Measurements from ENCODE around the gene MRPL48. TPM values are rescaled to one million over a fixed set of nuclear protein-coding genes. Genes with fewer than 3 reads are reported as not detected.

Gene MRPL48
- total RNA-seq, 1 experiment from 2014 or later: 66.8 TPM

DNA sequence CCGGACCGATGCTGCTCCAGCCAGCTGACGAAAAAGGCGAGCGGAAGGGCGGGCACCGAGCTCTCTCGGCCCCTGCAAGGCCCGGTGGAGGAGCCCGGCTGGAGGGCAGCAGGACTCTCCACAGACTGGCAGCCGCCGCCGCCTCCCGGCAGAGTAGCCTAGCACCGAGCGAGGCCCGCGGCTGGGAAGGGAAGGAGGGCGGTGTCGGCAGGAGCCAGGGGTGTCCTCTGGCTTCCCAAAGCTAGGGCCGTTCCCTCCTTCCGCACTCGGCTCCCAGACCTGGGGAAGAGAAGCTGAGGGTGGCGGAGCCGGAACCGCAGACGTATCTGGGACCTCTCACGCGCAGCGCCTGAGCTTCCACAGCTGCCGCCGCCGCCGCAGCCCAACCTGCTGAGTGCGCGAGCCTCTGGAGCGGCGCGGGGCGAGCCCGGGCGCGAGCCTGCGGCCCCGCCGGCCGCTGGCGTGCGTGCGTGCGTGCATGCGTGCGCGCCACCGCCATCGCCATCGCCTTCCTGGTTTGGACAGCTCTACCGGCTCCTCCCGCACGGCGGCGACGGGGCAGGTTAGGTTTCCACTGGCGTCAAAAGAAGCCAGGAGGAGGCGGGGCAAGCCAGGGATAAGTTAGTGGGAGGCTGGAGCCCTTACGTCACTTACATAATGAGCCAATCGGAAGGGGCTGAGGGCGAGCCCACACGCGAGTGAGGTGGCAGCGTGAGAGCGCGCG lies 26.8 kb upstream of the MRPL48 start, which contains the start of gene RAB6A:
Gene RAB6A (minus strand): TSS at position 396 of the 724 bp plus-strand sequence. CDS start 439 bp downstream, outside the sequence.
- no TSS peak for BruUV-seq (replicated peaks)
- Histone ChIP-seq H2AFZ (ENCODE audit: low read depth, low read length, poor library complexity, severe bottlenecking) (no peak within 1 kb of the TSS), H3K9me3 (ENCODE audit: control insufficient read depth in 1 of 2, insufficient read depth in 1 of 2, low read depth in 1 of 2, low read length in 2 of 2) (no peaks in the 10 kb centered on the region), H3K79me2 (ENCODE audit: insufficient read depth, low read length) (peaks cover 44% of the 10 kb centered on the region), H3K4me1 (ENCODE audit: control insufficient read depth in 1 of 2, insufficient read depth in 2 of 2, low read length in 2 of 2) (peaks cover 10 to 21% of the 10 kb centered on the region in 2 experiments; a peak in 3 of 4 replicates), H4K20me1 (ENCODE audit: insufficient read depth) (peaks cover 16% of the 10 kb centered on the region; the same call in 1 of the 2 replicates), H3K9ac (ENCODE audit: low read length) (peak within 1 kb of the TSS; percentile 85), H3K4me2 (ENCODE audit: low read length) (peak within 1 kb of the TSS; percentile 96), H3K36me3 (ENCODE audit: control insufficient read depth in 1 of 2, insufficient read depth in 2 of 2, low read length in 2 of 2) (no peaks in the 10 kb centered on the region), H3K9me2 (ENCODE audit: insufficient read depth) (no peaks in the 10 kb centered on the region), H3K4me3 (replicated peaks in 1 of 2; ENCODE audit: low read depth in 1 of 2, low read length in 2 of 2) (peak within 1 kb of the TSS; percentile 86 to 94), H3K27me3 (ENCODE audit: insufficient read depth, low read length) (no peaks in the 10 kb centered on the region), H3K27ac (ENCODE audit: low read depth, low read length) (peak within 1 kb of the TSS; percentile 92)
- DNase-seq (ENCODE audit: low read depth, low spot score) (peak; percentile 99), ATAC-seq (peak; percentile 90)
- intact Hi-C loops (cut with micrococcal nuclease): loop anchor here (1.0 kb wide), 2 partner anchors 18 to 170 kb away; no protein-coding TSS in a partner anchor
- RAD21 ChIA-PET (ENCODE audit: low non-redundant PET in 1 of 2, low total read pairs in 2 of 2, uncharacterized antibody in 2 of 2, unreplicated experiment in 2 of 2): interaction anchor here (0.6 to 1.2 kb wide), 3 partner anchors 18 to 172 kb away, joined by 3 to 6 read pairs (median 4); no protein-coding TSS in a partner anchor
- POLR2A ChIA-PET: interaction anchor here (0.6 to 2.2 kb wide), 8 partner anchors 9 to 387 kb away, joined by 3 to 57 read pairs (median 8); partner anchors contain the start of gene MRPL48
- CTCF ChIA-PET: interaction anchor here (0.9 to 2.0 kb wide), 2 partner anchors 18 to 170 kb away, joined by 7 to 10 read pairs; no protein-coding TSS in a partner anchor
- no peak for TF ChIP-seq FOSL1 (IDR thresholded peaks at IDR 0.05; ENCODE audit: low read depth)
- no peak for TF ChIP-seq EGR1 (IDR thresholded peaks at IDR 0.05; ENCODE audit: low read depth)
- TF ChIP-seq TCF7L2 (IDR thresholded peaks at IDR 0.05; ENCODE audit: borderline replicate concordance, extremely low read depth, insufficient read depth, insufficient read length): peak; percentile 27
- peak; percentile 65; the same call in 1 of the 2 replicates for TF ChIP-seq SRF (IDR thresholded peaks at IDR 0.05; ENCODE audit: low read depth)
- peak; percentile 72 for TF ChIP-seq ELF1 (IDR thresholded peaks at IDR 0.05; ENCODE audit: borderline replicate concordance, low read depth)
- peak in 1 of 3 experiments; percentile 34; a peak in 2 of 6 replicates for TF ChIP-seq CTCF (IDR thresholded peaks at IDR 0.05 in 2 of 3, conservative IDR thresholded peaks at IDR 0.05 in 1 of 3; ENCODE audit: borderline replicate concordance in 1 of 3, insufficient read depth in 1 of 3, low read depth in 2 of 3, low read length in 2 of 3)
- TF ChIP-seq, protein P1, sequence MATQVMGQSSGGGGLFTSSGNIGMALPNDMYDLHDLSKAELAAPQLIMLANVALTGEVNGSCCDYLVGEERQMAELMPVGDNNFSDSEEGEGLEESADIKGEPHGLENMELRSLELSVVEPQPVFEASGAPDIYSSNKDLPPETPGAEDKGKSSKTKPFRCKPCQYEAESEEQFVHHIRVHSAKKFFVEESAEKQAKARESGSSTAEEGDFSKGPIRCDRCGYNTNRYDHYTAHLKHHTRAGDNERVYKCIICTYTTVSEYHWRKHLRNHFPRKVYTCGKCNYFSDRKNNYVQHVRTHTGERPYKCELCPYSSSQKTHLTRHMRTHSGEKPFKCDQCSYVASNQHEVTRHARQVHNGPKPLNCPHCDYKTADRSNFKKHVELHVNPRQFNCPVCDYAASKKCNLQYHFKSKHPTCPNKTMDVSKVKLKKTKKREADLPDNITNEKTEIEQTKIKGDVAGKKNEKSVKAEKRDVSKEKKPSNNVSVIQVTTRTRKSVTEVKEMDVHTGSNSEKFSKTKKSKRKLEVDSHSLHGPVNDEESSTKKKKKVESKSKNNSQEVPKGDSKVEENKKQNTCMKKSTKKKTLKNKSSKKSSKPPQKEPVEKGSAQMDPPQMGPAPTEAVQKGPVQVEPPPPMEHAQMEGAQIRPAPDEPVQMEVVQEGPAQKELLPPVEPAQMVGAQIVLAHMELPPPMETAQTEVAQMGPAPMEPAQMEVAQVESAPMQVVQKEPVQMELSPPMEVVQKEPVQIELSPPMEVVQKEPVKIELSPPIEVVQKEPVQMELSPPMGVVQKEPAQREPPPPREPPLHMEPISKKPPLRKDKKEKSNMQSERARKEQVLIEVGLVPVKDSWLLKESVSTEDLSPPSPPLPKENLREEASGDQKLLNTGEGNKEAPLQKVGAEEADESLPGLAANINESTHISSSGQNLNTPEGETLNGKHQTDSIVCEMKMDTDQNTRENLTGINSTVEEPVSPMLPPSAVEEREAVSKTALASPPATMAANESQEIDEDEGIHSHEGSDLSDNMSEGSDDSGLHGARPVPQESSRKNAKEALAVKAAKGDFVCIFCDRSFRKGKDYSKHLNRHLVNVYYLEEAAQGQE (IDR thresholded peaks at IDR 0.05; ENCODE audit: low read depth): no peak
- peak; percentile 94 for TF ChIP-seq SP1 (IDR thresholded peaks at IDR 0.05; ENCODE audit: low read depth)
- TF ChIP-seq, protein P2, sequence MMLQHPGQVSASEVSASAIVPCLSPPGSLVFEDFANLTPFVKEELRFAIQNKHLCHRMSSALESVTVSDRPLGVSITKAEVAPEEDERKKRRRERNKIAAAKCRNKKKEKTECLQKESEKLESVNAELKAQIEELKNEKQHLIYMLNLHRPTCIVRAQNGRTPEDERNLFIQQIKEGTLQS (IDR thresholded peaks at IDR 0.05): no peak
- no peak for TF ChIP-seq CBX3 (IDR thresholded peaks at IDR 0.05; ENCODE audit: low read depth)
- no peak for TF ChIP-seq CEBPB (IDR thresholded peaks at IDR 0.05; ENCODE audit: low read depth)
- peak; percentile 75 for TF ChIP-seq POLR2AphosphoS5 (IDR thresholded peaks at IDR 0.05; ENCODE audit: low read depth, low read length)
- TF ChIP-seq MAX (IDR thresholded peaks at IDR 0.05): peak; percentile 65
- TF ChIP-seq ZFX (IDR thresholded peaks at IDR 0.05): peak; percentile 71; the same call in 1 of the 2 replicates
- no peak for TF ChIP-seq EZH2phosphoT487 (IDR thresholded peaks at IDR 0.05; ENCODE audit: borderline replicate concordance)
- no peak for TF ChIP-seq JUND (IDR thresholded peaks at IDR 0.05)
- no peak for TF ChIP-seq ZNF274 (IDR thresholded peaks at IDR 0.05; ENCODE audit: low read depth, low read length)
- no peak for TF ChIP-seq EZH2 (IDR thresholded peaks at IDR 0.05)
- peak; percentile 82 for TF ChIP-seq POLR2A (IDR thresholded peaks at IDR 0.05; ENCODE audit: borderline replicate concordance, extremely low read depth, insufficient read depth, insufficient read length)
- TF ChIP-seq SIN3A (IDR thresholded peaks at IDR 0.05; ENCODE audit: low read depth): no peak
- no peak; the same call in 1 of the 2 replicates for TF ChIP-seq RAD21 (IDR thresholded peaks at IDR 0.05; ENCODE audit: low read depth)
